Measurements from ENCODE around the gene LPIN2.

DNA sequence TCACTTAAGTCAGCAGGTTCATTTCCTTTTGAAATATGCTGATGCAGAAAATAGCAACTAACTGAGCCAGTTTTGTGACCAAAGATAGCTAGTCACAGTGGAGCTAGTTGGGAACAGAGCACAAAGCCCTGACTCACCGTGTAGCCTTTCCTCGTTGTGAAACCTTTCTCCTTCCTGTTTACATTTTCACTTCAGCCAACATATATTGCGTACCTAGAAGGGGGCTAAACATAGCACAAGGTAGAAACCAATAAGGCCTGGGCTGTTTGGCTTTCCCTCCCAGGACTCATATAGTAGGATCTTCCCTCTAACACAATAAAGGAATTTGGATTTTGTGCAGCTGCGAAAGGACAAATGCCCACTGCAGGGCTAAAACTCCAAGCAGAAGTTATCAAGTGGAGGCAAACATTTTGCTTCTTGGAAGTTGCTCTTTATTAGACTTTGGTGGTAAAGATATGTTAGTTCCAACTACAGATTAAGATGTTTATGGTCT, 24.5 kb upstream of the LPIN2 start:
- TF ChIP-seq, protein P1, sequence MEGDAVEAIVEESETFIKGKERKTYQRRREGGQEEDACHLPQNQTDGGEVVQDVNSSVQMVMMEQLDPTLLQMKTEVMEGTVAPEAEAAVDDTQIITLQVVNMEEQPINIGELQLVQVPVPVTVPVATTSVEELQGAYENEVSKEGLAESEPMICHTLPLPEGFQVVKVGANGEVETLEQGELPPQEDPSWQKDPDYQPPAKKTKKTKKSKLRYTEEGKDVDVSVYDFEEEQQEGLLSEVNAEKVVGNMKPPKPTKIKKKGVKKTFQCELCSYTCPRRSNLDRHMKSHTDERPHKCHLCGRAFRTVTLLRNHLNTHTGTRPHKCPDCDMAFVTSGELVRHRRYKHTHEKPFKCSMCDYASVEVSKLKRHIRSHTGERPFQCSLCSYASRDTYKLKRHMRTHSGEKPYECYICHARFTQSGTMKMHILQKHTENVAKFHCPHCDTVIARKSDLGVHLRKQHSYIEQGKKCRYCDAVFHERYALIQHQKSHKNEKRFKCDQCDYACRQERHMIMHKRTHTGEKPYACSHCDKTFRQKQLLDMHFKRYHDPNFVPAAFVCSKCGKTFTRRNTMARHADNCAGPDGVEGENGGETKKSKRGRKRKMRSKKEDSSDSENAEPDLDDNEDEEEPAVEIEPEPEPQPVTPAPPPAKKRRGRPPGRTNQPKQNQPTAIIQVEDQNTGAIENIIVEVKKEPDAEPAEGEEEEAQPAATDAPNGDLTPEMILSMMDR (IDR thresholded peaks at IDR 0.05 in 4 of 5, conservative IDR thresholded peaks at IDR 0.05 in 1 of 5): no peak
- TF ChIP-seq POLR2A (IDR thresholded peaks at IDR 0.05): no peak

Data from gastrocnemius medialis (tissue), 4 donors.